Measurements from ENCODE around the gene ZNF430. TPM values are rescaled to one million over a fixed set of nuclear protein-coding genes. Genes with fewer than 3 reads are reported as not detected.
A peak's percentile ranks its signal among the peaks of the same experiment; 100 is the strongest.

Gene ZNF430
- total RNA-seq, 1 donor: 11.9 TPM

DNA sequence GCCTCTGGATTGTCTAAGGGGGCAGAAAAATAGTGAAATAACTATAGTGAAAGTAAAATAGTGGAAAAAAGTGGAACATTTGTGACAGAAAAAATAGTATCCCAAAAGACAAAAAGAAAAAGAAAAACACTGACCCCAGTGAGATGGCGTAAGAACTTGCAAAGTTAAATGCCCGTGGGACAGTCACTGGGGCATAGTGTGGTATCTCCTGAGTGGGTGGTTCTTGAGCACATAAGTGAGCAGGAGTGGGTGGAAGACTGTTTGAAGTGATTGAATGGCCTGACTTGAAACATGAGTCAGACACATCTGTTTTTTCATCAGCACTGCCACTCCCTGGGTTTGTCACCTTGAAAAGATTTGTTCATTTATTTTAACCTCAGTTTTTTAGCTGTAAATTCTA, 2.5 kb downstream of the ZNF430 start:
- peak overlapping the region; percentile 74 for H3K27ac ChIP-seq (ENCODE audit: low read depth, low read length)
- H3K4me3 ChIP-seq (ENCODE audit: insufficient read depth, low read length): peak overlapping the region; percentile 12
- peak; percentile 53 for DNase-seq (ENCODE audit: insufficient read length, low spot score, missing footprints)

DNA sequence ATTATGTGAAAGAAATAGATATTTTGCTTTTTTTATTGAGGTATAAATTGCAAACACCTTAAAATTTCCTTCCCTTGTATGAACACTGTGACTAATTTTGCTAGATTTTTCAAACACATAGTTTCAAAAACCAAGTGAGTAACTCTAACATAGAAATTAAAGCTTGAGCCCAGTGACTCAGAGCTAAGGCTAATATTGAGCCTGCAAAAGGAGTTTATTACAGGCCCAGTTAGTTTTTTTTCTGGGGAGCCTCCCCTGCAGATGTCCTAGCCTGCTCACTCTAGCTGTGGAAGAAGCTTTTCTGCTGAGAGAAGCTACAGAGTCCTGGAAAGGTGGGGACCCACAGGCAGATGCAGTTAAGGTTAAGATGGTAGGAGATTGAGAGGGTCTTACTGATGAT, 3.4 kb downstream of the ZNF430 start:
- peaks cover 31% of the 10 kb centered on the region for H3K4me1 ChIP-seq (ENCODE audit: insufficient read depth, low read length)
- H2AFZ ChIP-seq (ENCODE audit: low read length): no peak overlapping the region
- peaks cover 64% of the 10 kb centered on the region for H3K79me2 ChIP-seq (ENCODE audit: insufficient read depth, low read length)
- DNase-seq (ENCODE audit: insufficient read length, low spot score, missing footprints): peak; percentile 76
- peak overlapping the region; percentile 74 for H3K27ac ChIP-seq (ENCODE audit: low read depth, low read length)
- peaks cover 7% of the 10 kb centered on the region for H4K20me1 ChIP-seq (ENCODE audit: insufficient read depth, low read length)
- H3K27me3 ChIP-seq (ENCODE audit: insufficient read depth, low read length): no peaks in the 10 kb centered on the region
- no peaks in the 10 kb centered on the region for H3K9me3 ChIP-seq (ENCODE audit: low read depth, low read length)
- no peak overlapping the region for H3K4me3 ChIP-seq (ENCODE audit: insufficient read depth, low read length)
- H3K4me2 ChIP-seq (ENCODE audit: insufficient read depth, low read length): peak overlapping the region; percentile 93
- peaks cover 17% of the 10 kb centered on the region for H3K36me3 ChIP-seq (ENCODE audit: insufficient read depth, low read length)
- TF ChIP-seq, protein P1, sequence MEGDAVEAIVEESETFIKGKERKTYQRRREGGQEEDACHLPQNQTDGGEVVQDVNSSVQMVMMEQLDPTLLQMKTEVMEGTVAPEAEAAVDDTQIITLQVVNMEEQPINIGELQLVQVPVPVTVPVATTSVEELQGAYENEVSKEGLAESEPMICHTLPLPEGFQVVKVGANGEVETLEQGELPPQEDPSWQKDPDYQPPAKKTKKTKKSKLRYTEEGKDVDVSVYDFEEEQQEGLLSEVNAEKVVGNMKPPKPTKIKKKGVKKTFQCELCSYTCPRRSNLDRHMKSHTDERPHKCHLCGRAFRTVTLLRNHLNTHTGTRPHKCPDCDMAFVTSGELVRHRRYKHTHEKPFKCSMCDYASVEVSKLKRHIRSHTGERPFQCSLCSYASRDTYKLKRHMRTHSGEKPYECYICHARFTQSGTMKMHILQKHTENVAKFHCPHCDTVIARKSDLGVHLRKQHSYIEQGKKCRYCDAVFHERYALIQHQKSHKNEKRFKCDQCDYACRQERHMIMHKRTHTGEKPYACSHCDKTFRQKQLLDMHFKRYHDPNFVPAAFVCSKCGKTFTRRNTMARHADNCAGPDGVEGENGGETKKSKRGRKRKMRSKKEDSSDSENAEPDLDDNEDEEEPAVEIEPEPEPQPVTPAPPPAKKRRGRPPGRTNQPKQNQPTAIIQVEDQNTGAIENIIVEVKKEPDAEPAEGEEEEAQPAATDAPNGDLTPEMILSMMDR (IDR thresholded peaks at IDR 0.05; ENCODE audit: extremely low read depth, low read depth, low read length): no peak

More for the DNA sequence above, 2.5 kb downstream of the ZNF430 start:
- Histone ChIP-seq H3K79me2 (ENCODE audit: insufficient read depth, low read length) (peaks cover 55% of the 10 kb centered on the region), H3K36me3 (ENCODE audit: insufficient read depth, low read length) (peaks cover 17% of the 10 kb centered on the region), H3K9me3 (ENCODE audit: low read depth, low read length) (no peaks in the 10 kb centered on the region), H4K20me1 (ENCODE audit: insufficient read depth, low read length) (peaks cover 3% of the 10 kb centered on the region), H2AFZ (ENCODE audit: low read length) (no peak overlapping the region), H3K4me2 (ENCODE audit: insufficient read depth, low read length) (peak overlapping the region; percentile 93), H3K27me3 (ENCODE audit: insufficient read depth, low read length) (no peaks in the 10 kb centered on the region), H3K4me1 (ENCODE audit: insufficient read depth, low read length) (peaks cover 25% of the 10 kb centered on the region)
- TF ChIP-seq, protein P1 (IDR thresholded peaks at IDR 0.05; ENCODE audit: extremely low read depth, low read depth, low read length): no peak

DNA sequence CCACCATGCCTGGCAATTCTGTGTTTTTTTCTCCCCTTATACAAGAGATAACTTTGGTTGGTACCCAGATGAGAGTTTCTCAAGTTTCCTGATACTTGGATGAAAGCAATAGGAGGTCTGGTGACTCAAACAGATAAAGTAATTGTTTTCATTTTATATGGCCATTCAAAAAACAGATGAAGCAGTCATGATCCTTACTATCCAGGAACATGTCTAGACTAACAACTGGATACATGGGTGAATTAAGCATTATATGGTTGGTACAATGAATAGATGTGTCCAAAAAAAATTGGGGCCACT, 8.5 kb downstream of the ZNF430 start:
- H3K4me3 ChIP-seq (ENCODE audit: insufficient read depth, low read length): no peak overlapping the region
- peaks cover 7% of the 10 kb centered on the region for H4K20me1 ChIP-seq (ENCODE audit: insufficient read depth, low read length)
- peaks cover 37% of the 10 kb centered on the region for H3K36me3 ChIP-seq (ENCODE audit: insufficient read depth, low read length)
- no peaks in the 10 kb centered on the region for H3K9me3 ChIP-seq (ENCODE audit: low read depth, low read length)
- no peak overlapping the region for H3K27ac ChIP-seq (ENCODE audit: low read depth, low read length)
- DNase-seq (ENCODE audit: insufficient read length, low spot score, missing footprints): peak; percentile 48
- H2AFZ ChIP-seq (ENCODE audit: low read length): no peak overlapping the region
- peaks cover 86% of the 10 kb centered on the region for H3K79me2 ChIP-seq (ENCODE audit: insufficient read depth, low read length)
- TF ChIP-seq, protein P1 (IDR thresholded peaks at IDR 0.05; ENCODE audit: extremely low read depth, low read depth, low read length): no peak
- no peak overlapping the region for H3K4me2 ChIP-seq (ENCODE audit: insufficient read depth, low read length)
- H3K27me3 ChIP-seq (ENCODE audit: insufficient read depth, low read length): no peaks in the 10 kb centered on the region
- peaks cover 11% of the 10 kb centered on the region for H3K4me1 ChIP-seq (ENCODE audit: insufficient read depth, low read length)

DNA sequence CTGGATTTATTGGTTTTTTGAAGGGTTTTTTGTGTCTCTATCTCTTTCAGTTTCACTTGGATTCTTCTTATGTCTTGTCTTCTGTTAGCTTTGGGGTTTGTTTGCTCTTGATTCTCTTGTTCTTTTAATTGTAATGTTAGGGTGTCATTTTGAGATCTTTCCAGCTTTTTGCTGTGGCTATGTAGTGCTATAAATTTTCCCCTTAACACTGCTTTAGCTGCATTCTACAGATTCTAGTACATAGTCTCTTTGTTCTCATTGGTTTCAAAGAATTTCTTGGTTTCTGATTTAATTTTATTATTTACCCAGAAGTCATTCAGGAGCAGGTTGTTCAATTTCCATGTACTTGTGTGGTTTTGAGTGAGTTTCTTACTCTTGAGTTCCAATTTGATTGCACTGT, 24.6 kb downstream of the ZNF430 start:
- no peak for DNase-seq (ENCODE audit: insufficient read length, low spot score, missing footprints)
- Histone ChIP-seq H2AFZ (ENCODE audit: low read length) (no peak overlapping the region), H3K4me1 (ENCODE audit: insufficient read depth, low read length) (no peaks in the 10 kb centered on the region), H3K27me3 (ENCODE audit: insufficient read depth, low read length) (no peaks in the 10 kb centered on the region), H3K79me2 (ENCODE audit: insufficient read depth, low read length) (peaks cover 59% of the 10 kb centered on the region), H3K4me3 (ENCODE audit: insufficient read depth, low read length) (no peak overlapping the region), H3K9me3 (ENCODE audit: low read depth, low read length) (peaks cover 2% of the 10 kb centered on the region), H3K36me3 (ENCODE audit: insufficient read depth, low read length) (peaks cover 14% of the 10 kb centered on the region), H3K27ac (ENCODE audit: low read depth, low read length) (no peak overlapping the region), H3K4me2 (ENCODE audit: insufficient read depth, low read length) (no peak overlapping the region), H4K20me1 (ENCODE audit: insufficient read depth, low read length) (no peaks in the 10 kb centered on the region)
- TF ChIP-seq, protein P1 (IDR thresholded peaks at IDR 0.05; ENCODE audit: extremely low read depth, low read depth, low read length): no peak
